Mesenchymal stem cell (in vitro differentiated cells and primary cell): ENCODE data around the gene TRPM1.
A peak's percentile ranks its signal among the peaks of the same experiment; 100 is the strongest.
"Not testable (repeated sequence)": the region's sequence is repeated elsewhere in the genome, so short reads cannot be mapped to it uniquely, and the experiment has no call there.

Experiments used
- DNase-seq: peaks from one replicate; pipeline ENCODE4 v3.0.0-alpha.2; 2013
- H2AFZ ChIP-seq: one replicate; pipeline ENCODE4 v1.6.1; 2013; ENCODE audit warnings: low read depth, mild to moderate bottlenecking, control low read depth, inconsistent platforms, low read length, moderate library complexity
- H2AK5ac ChIP-seq: 2 replicates; pipeline ENCODE4 v1.6.1; 2013; ENCODE audit warnings: low read length, moderate library complexity, mild to moderate bottlenecking, inconsistent platforms; ENCODE audit not compliant: severe bottlenecking
- H2BK120ac ChIP-seq: one replicate; pipeline ENCODE4 v1.6.1; 2013; ENCODE audit warnings: low read depth, mild to moderate bottlenecking, inconsistent platforms, low read length, moderate library complexity
- H2BK12ac ChIP-seq, 2 experiments: one replicate each; pipeline ENCODE4 v1.6.1; 2013; ENCODE audit warnings: inconsistent platforms in 2 of 2, low read length in 2 of 2, mild to moderate bottlenecking in 2 of 2, moderate library complexity in 2 of 2, control low read depth in 1 of 2
- H2BK15ac ChIP-seq: one replicate; pipeline ENCODE4 v1.6.1; 2013; ENCODE audit warnings: mild to moderate bottlenecking, low read depth, inconsistent platforms; ENCODE audit not compliant: poor library complexity, severe bottlenecking
- H2BK5ac ChIP-seq: 2 replicates; pipeline ENCODE4 v1.6.1; 2013; ENCODE audit warnings: low read depth, mild to moderate bottlenecking, low read length, control low read depth, inconsistent platforms; ENCODE audit not compliant: poor library complexity, severe bottlenecking
- H3K14ac ChIP-seq, 2 experiments: one replicate each; pipeline ENCODE4 v1.6.1; 2013; ENCODE audit warnings: inconsistent platforms in 2 of 2, low read length in 2 of 2, control low read depth in 1 of 2, mild to moderate bottlenecking in 1 of 2, moderate library complexity in 1 of 2
- H3K18ac ChIP-seq, 2 experiments: one replicate each; pipeline ENCODE4 v1.6.1; 2013; ENCODE audit warnings: inconsistent platforms in 2 of 2, low read length in 2 of 2, control low read depth in 1 of 2, low read depth in 1 of 2, mild to moderate bottlenecking in 1 of 2
- H3K23ac ChIP-seq, 2 experiments: one replicate each; pipeline ENCODE4 v1.6.1; 2013; ENCODE audit warnings: inconsistent platforms in 2 of 2, low read length in 2 of 2, mild to moderate bottlenecking in 2 of 2, moderate library complexity in 2 of 2, control low read depth in 1 of 2
- H3K27ac ChIP-seq: 2 replicates; pipeline ENCODE4 v1.5.1; 2013; ENCODE audit warnings: mild to moderate bottlenecking, moderate library complexity, low read length, control low read depth, inconsistent platforms; ENCODE audit not compliant: poor library complexity, severe bottlenecking
- H3K27me3 ChIP-seq, 2 experiments: 2 replicates each; pipeline versions ENCODE4 v1.6.1 to v1.7.0; 2013; ENCODE audit warnings: low read length in 2 of 2, mild to moderate bottlenecking in 2 of 2, moderate library complexity in 2 of 2, control low read depth in 1 of 2, inconsistent platforms in 1 of 2; ENCODE audit not compliant: control insufficient read depth in 1 of 2, insufficient read depth in 1 of 2
- H3K36me3 ChIP-seq, 2 experiments: 2 replicates each; pipeline versions ENCODE4 v1.6.1 to v1.7.0; 2013; ENCODE audit warnings: low read length in 2 of 2, control low read depth in 1 of 2, inconsistent platforms in 1 of 2, low read depth in 1 of 2, mild to moderate bottlenecking in 1 of 2; ENCODE audit not compliant: insufficient read depth in 2 of 2, control insufficient read depth in 1 of 2
- H3K4ac ChIP-seq, 2 experiments: one replicate each; pipeline ENCODE4 v1.6.1; 2013; ENCODE audit warnings: inconsistent platforms in 2 of 2, low read length in 2 of 2, mild to moderate bottlenecking in 2 of 2, moderate library complexity in 2 of 2, control low read depth in 1 of 2, low read depth in 1 of 2
- H3K4me1 ChIP-seq: 2 replicates; pipeline ENCODE4 v1.6.1; 2013; ENCODE audit warnings: low read depth, low read length, control low read depth; ENCODE audit not compliant: control insufficient read depth, insufficient read depth
- H3K4me2 ChIP-seq: 2 replicates; pipeline ENCODE4 v1.6.1; 2013; ENCODE audit warnings: low read length, mild to moderate bottlenecking, inconsistent platforms; ENCODE audit not compliant: poor library complexity, severe bottlenecking
- H3K4me3 ChIP-seq, 2 experiments: 2 replicates each; pipeline versions ENCODE4 v1.5.1 to v1.7.0; 2013; ENCODE audit warnings: low read length in 2 of 2, mild to moderate bottlenecking in 2 of 2, control low read depth in 1 of 2, low read depth in 1 of 2; ENCODE audit not compliant: insufficient read depth in 1 of 2
- H3K79me1 ChIP-seq: replicated peaks from 2 replicates; pipeline ENCODE4 v1.6.1; 2013; ENCODE audit warnings: mild to moderate bottlenecking, control low read depth, low read length, inconsistent platforms; ENCODE audit not compliant: poor library complexity, severe bottlenecking
- H3K9ac ChIP-seq: 2 replicates; pipeline ENCODE4 v1.7.0; 2013; ENCODE audit warnings: mild to moderate bottlenecking, low read length, moderate library complexity
- H3K9me3 ChIP-seq: 2 replicates; pipeline ENCODE4 v1.7.0; 2013; ENCODE audit warnings: mild to moderate bottlenecking, low read length; ENCODE audit not compliant: control insufficient read depth
- H4K8ac ChIP-seq: one replicate; pipeline ENCODE4 v1.6.1; 2013; ENCODE audit warnings: inconsistent platforms, mild to moderate bottlenecking, low read length, moderate library complexity
- H4K91ac ChIP-seq: one replicate; pipeline ENCODE4 v1.6.1; 2013; ENCODE audit warnings: mild to moderate bottlenecking, low read length, inconsistent platforms
- WGBS: methylation state at CpG from one replicate; pipeline ENCODE4 v1.1.7; 2013; ENCODE audit warnings: mixed read lengths; 5-methylcytosine and 5-hydroxymethylcytosine counted together

The TRPM1 gene

GRCh38 chr15:31090766-31091165, 10.8 kb downstream of the TRPM1 start:
- H2BK15ac ChIP-seq: no peak overlapping the region
- no peak overlapping the region for H3K4me2 ChIP-seq
- H3K27ac ChIP-seq: no peak overlapping the region
- H3K27me3 ChIP-seq: peaks cover 0 to 3% of the 10 kb centered on the region in 2 experiments
- no peak overlapping the region for H2AFZ ChIP-seq
- no peak overlapping the region for H4K8ac ChIP-seq
- no peak overlapping the region for H3K14ac ChIP-seq
- no peak overlapping the region for H2BK5ac ChIP-seq
- no peak overlapping the region for H2BK120ac ChIP-seq
- H3K4me3 ChIP-seq: no peak overlapping the region
- WGBS: 84% methylated on average over 3 of the region's 4 CpGs
- H3K79me1 ChIP-seq: no peaks in the 10 kb centered on the region
- H3K4me1 ChIP-seq: peaks cover 14% of the 10 kb centered on the region
- peak overlapping the region; percentile 15 for H4K91ac ChIP-seq
- no peak overlapping the region for H3K4ac ChIP-seq
- H2AK5ac ChIP-seq: peak overlapping the region; percentile 0
- H3K23ac ChIP-seq: no peak overlapping the region
- no peak overlapping the region for H3K18ac ChIP-seq
- H3K9ac ChIP-seq: no peak overlapping the region
- H3K36me3 ChIP-seq: no peaks in the 10 kb centered on the region
- DNase-seq: no peak
- H3K9me3 ChIP-seq: no peaks in the 10 kb centered on the region
- H2BK12ac ChIP-seq: no peak overlapping the region

- H3K27me3 ChIP-seq: peaks cover 0 to 4% of the 10 kb centered on the region in 2 experiments
- WGBS: 86% methylated on average over 15 of the region's 18 CpGs
Measured at GRCh38 chr15:31089368-31090047, 12.0 kb downstream of the TRPM1 start.

GRCh38 chr15:31088672-31089367, 12.7 kb downstream of the TRPM1 start:
- Histone ChIP-seq H3K4me2 (no peak overlapping the region), H3K9ac (no peak overlapping the region), H3K23ac (no peak overlapping the region), H4K91ac (no peak overlapping the region), H3K4ac (no peak overlapping the region), H3K27me3 (peaks cover 0 to 4% of the 10 kb centered on the region in 2 experiments), H3K18ac (no peak overlapping the region), H3K27ac (no peak overlapping the region), H4K8ac (no peak overlapping the region), H2AFZ (no peak overlapping the region), H3K4me1 (peaks cover 14% of the 10 kb centered on the region), H3K36me3 (no peaks in the 10 kb centered on the region), H2BK15ac (no peak overlapping the region), H2BK5ac (no peak overlapping the region), H3K79me1 (no peaks in the 10 kb centered on the region), H2BK12ac (no peak overlapping the region), H3K9me3 (no peaks in the 10 kb centered on the region), H3K4me3 (no peak overlapping the region), H2AK5ac (no peak overlapping the region), H2BK120ac (no peak overlapping the region), H3K14ac (no peak overlapping the region)
- 93% methylated on average over 21 of the region's 21 CpGs for WGBS
- no peak for DNase-seq

More at GRCh38 chr15:31089368-31090047, 12.0 kb downstream of the TRPM1 start:
- Histone ChIP-seq H2BK120ac (no peak overlapping the region), H3K9ac (no peak overlapping the region), H2BK15ac (no peak overlapping the region), H4K91ac (no peak overlapping the region), H2BK12ac (no peak overlapping the region), H3K14ac (no peak overlapping the region), H3K27ac (no peak overlapping the region), H3K9me3 (no peaks in the 10 kb centered on the region), H2AFZ (no peak overlapping the region), H3K36me3 (no peaks in the 10 kb centered on the region), H2BK5ac (no peak overlapping the region), H3K4me3 (no peak overlapping the region), H3K23ac (no peak overlapping the region), H3K79me1 (no peaks in the 10 kb centered on the region), H2AK5ac (no peak overlapping the region), H3K18ac (no peak overlapping the region), H3K4me1 (peaks cover 14% of the 10 kb centered on the region), H3K4me2 (no peak overlapping the region), H3K4ac (no peak overlapping the region), H4K8ac (no peak overlapping the region)
- no peak for DNase-seq

GRCh38 chr15:31088041-31088440, 13.5 kb downstream of the TRPM1 start:
- H4K91ac ChIP-seq, H2BK120ac ChIP-seq, H2AFZ ChIP-seq, H3K23ac ChIP-seq, H3K9ac ChIP-seq, H3K9me3 ChIP-seq, H3K36me3 ChIP-seq, H3K79me1 ChIP-seq, H3K18ac ChIP-seq, H2AK5ac ChIP-seq, H3K4ac ChIP-seq, H2BK15ac ChIP-seq, H4K8ac ChIP-seq, H3K14ac ChIP-seq, H2BK5ac ChIP-seq, DNase-seq, H3K27ac ChIP-seq, H3K4me2 ChIP-seq, H2BK12ac ChIP-seq, H3K4me3 ChIP-seq: not testable (repeated sequence)
- H3K27me3 ChIP-seq: peaks cover 0 to 12% of the 10 kb centered on the region in 2 experiments
- 94% methylated on average over 7 of the region's 8 CpGs for WGBS
- H3K4me1 ChIP-seq: peaks cover 19% of the 10 kb centered on the region
